SJCRH30 (cell line): ENCODE measurements around the gene IL16. TPM values are rescaled to one million over a fixed set of nuclear protein-coding genes. Genes with fewer than 3 reads are reported as not detected.

Experiments
- DNase-seq, 2 experiments: peaks; one replicate each; pipeline ENCODE4 v3.0.0-alpha.2; 2015 to 2020
- H3K27ac ChIP-seq: fragments of 250-450 bp; sonication (Bioruptor Pico); 2 replicates; pipeline ENCODE4 v1.5.1; 2020; ENCODE audit warnings: mild to moderate bottlenecking, moderate library complexity
- H3K27me3 ChIP-seq: fragments of 250-450 bp; sonication (Bioruptor Pico); 2 replicates; pipeline ENCODE4 v1.5.1; 2020; ENCODE audit warnings: mild to moderate bottlenecking, moderate library complexity
- H3K36me3 ChIP-seq: fragments of 250-450 bp; sonication (Bioruptor Pico); 2 replicates; pipeline ENCODE4 v1.5.1; 2020; ENCODE audit warnings: mild to moderate bottlenecking, moderate library complexity
- H3K4me1 ChIP-seq: fragments of 250-450 bp; sonication (Bioruptor Pico); 2 replicates; pipeline ENCODE4 v1.5.1; 2020; ENCODE audit warnings: mild to moderate bottlenecking, moderate library complexity
- H3K4me3 ChIP-seq: fragments of 250-450 bp; sonication (Bioruptor Pico); 2 replicates; pipeline ENCODE4 v1.5.1; 2020; ENCODE audit warnings: mild to moderate bottlenecking, moderate library complexity
- H3K9me3 ChIP-seq: fragments of 250-450 bp; sonication (Bioruptor Pico); replicated peaks from 2 replicates; pipeline ENCODE4 v1.5.1; 2020; ENCODE audit warnings: mild to moderate bottlenecking, moderate library complexity
- total RNA-seq: library from RNA; depleted of rRNA; stranded (reverse); fragments of >200 nt; shearing (Covaris generic); gene quantifications from 2 replicates; pipeline ENCODE4 v1.2.3, GENCODE V29; 2014

IL16 gene
- total RNA-seq, 1 experiment from 2014 or later: 0.18 TPM

- Histone ChIP-seq H3K9me3 (peaks cover under 1% of the 10 kb centered on the region; the same call in 1 of the 2 replicates), H3K4me1 (no peaks in the 10 kb centered on the region), H3K36me3 (no peaks in the 10 kb centered on the region), H3K27ac (no peak overlapping the region), H3K27me3 (no peaks in the 10 kb centered on the region), H3K4me3 (no peak overlapping the region)
- no peak for DNase-seq
These were observed 47.6 kb downstream of the IL16 start for GRCh38 chr15:81244306-81244705.

GRCh38 chr15:81253846-81254245 lies 57.2 kb downstream of the IL16 start:
- Histone ChIP-seq H3K9me3 (peaks cover 9% of the 10 kb centered on the region), H3K4me3 (no peak overlapping the region), H3K4me1 (no peaks in the 10 kb centered on the region; the same call in 1 of the 2 replicates), H3K27ac (no peak overlapping the region), H3K27me3 (no peaks in the 10 kb centered on the region), H3K36me3 (no peaks in the 10 kb centered on the region)
- DNase-seq: no peak

- Histone ChIP-seq H3K9me3 (peaks cover 7% of the 10 kb centered on the region), H3K27ac (no peak overlapping the region), H3K4me3 (no peak overlapping the region), H3K27me3 (no peaks in the 10 kb centered on the region), H3K36me3 (no peaks in the 10 kb centered on the region), H3K4me1 (no peaks in the 10 kb centered on the region; the same call in 1 of the 2 replicates)
- no peak for DNase-seq
These were observed 57.7 kb downstream of the IL16 start for GRCh38 chr15:81254277-81254915.

GRCh38 chr15:81254916-81255290 lies 58.2 kb downstream of the IL16 start:
- no peak for DNase-seq
- Histone ChIP-seq H3K4me3 (no peak overlapping the region), H3K4me1 (no peaks in the 10 kb centered on the region; the same call in 1 of the 2 replicates), H3K27me3 (no peaks in the 10 kb centered on the region), H3K36me3 (no peaks in the 10 kb centered on the region), H3K9me3 (peaks cover 2% of the 10 kb centered on the region), H3K27ac (no peak overlapping the region)

GRCh38 chr15:81255315-81255957 lies 58.8 kb downstream of the IL16 start:
- Histone ChIP-seq H3K4me3 (no peak overlapping the region), H3K27me3 (no peaks in the 10 kb centered on the region), H3K9me3 (no peaks in the 10 kb centered on the region), H3K4me1 (no peaks in the 10 kb centered on the region; the same call in 1 of the 2 replicates), H3K27ac (no peak overlapping the region), H3K36me3 (no peaks in the 10 kb centered on the region)
- DNase-seq: no peak

- no peaks in the 10 kb centered on the region for H3K9me3 ChIP-seq
- DNase-seq: no peak
- H3K4me3 ChIP-seq: no peak overlapping the region
- H3K27me3 ChIP-seq: no peaks in the 10 kb centered on the region
- H3K27ac ChIP-seq: no peak overlapping the region
- H3K36me3 ChIP-seq: no peaks in the 10 kb centered on the region
- H3K4me1 ChIP-seq: no peaks in the 10 kb centered on the region; the same call in 1 of the 2 replicates
These were observed 59.3 kb downstream of the IL16 start for GRCh38 chr15:81255958-81256320.

- no peaks in the 10 kb centered on the region for H3K27me3 ChIP-seq
- no peak overlapping the region for H3K27ac ChIP-seq
- DNase-seq: peak in 1 of 2 experiments; percentile 37
- H3K4me1 ChIP-seq: no peaks in the 10 kb centered on the region; the same call in 1 of the 2 replicates
- H3K36me3 ChIP-seq: no peaks in the 10 kb centered on the region
- H3K9me3 ChIP-seq: no peaks in the 10 kb centered on the region
- no peak overlapping the region for H3K4me3 ChIP-seq
These were observed 60.2 kb downstream of the IL16 start for GRCh38 chr15:81256916-81257315.

- H3K4me3 ChIP-seq: no peak overlapping the region
- no peak for DNase-seq
- no peaks in the 10 kb centered on the region; the same call in 1 of the 2 replicates for H3K4me1 ChIP-seq
- no peaks in the 10 kb centered on the region for H3K36me3 ChIP-seq
- no peaks in the 10 kb centered on the region for H3K27me3 ChIP-seq
- no peaks in the 10 kb centered on the region for H3K9me3 ChIP-seq
- no peak overlapping the region for H3K27ac ChIP-seq
These were observed 60.8 kb downstream of the IL16 start for GRCh38 chr15:81257435-81257834.

- no peak overlapping the region for H3K27ac ChIP-seq
- no peaks in the 10 kb centered on the region for H3K36me3 ChIP-seq
- DNase-seq: no peak
- H3K4me1 ChIP-seq: peaks cover under 1% of the 10 kb centered on the region; the same call in 1 of the 2 replicates
- no peaks in the 10 kb centered on the region for H3K27me3 ChIP-seq
- H3K4me3 ChIP-seq: no peak overlapping the region
- H3K9me3 ChIP-seq: no peaks in the 10 kb centered on the region
These were observed 61.8 kb downstream of the IL16 start for GRCh38 chr15:81258455-81258854.

- no peak for DNase-seq
- no peak overlapping the region for H3K4me3 ChIP-seq
- peaks cover 14% of the 10 kb centered on the region for H3K4me1 ChIP-seq
- H3K27me3 ChIP-seq: no peaks in the 10 kb centered on the region
- H3K27ac ChIP-seq: no peak overlapping the region
- no peaks in the 10 kb centered on the region for H3K36me3 ChIP-seq
- no peaks in the 10 kb centered on the region for H3K9me3 ChIP-seq
These were observed 63.1 kb downstream of the IL16 start for GRCh38 chr15:81259760-81260298.

GRCh38 chr15:81261172-81261811 lies 64.6 kb downstream of the IL16 start:
- Histone ChIP-seq H3K9me3 (no peaks in the 10 kb centered on the region), H3K27ac (no peak overlapping the region), H3K4me3 (no peak overlapping the region), H3K36me3 (no peaks in the 10 kb centered on the region), H3K4me1 (peaks cover 24% of the 10 kb centered on the region), H3K27me3 (no peaks in the 10 kb centered on the region)
- no peak for DNase-seq

- DNase-seq: no peak
- no peaks in the 10 kb centered on the region for H3K27me3 ChIP-seq
- H3K4me1 ChIP-seq: peaks cover 24% of the 10 kb centered on the region
- H3K27ac ChIP-seq: no peak overlapping the region
- no peaks in the 10 kb centered on the region for H3K9me3 ChIP-seq
- no peaks in the 10 kb centered on the region for H3K36me3 ChIP-seq
- H3K4me3 ChIP-seq: no peak overlapping the region
These were observed 66.8 kb downstream of the IL16 start for GRCh38 chr15:81263477-81263876.

- H3K27me3 ChIP-seq: no peaks in the 10 kb centered on the region
- no peaks in the 10 kb centered on the region for H3K9me3 ChIP-seq
- H3K36me3 ChIP-seq: no peaks in the 10 kb centered on the region
- no peak overlapping the region for H3K4me3 ChIP-seq
- H3K27ac ChIP-seq: no peak overlapping the region
- DNase-seq: peak; percentile 65 to 77
- H3K4me1 ChIP-seq: peaks cover 24% of the 10 kb centered on the region
These were observed 67.6 kb downstream of the IL16 start for GRCh38 chr15:81264072-81264857.

GRCh38 chr15:81265256-81265943 lies 68.7 kb downstream of the IL16 start:
- Histone ChIP-seq H3K27me3 (no peaks in the 10 kb centered on the region), H3K27ac (peak overlapping the region; percentile 1; the same call in 1 of the 2 replicates), H3K4me1 (peaks cover 24% of the 10 kb centered on the region), H3K36me3 (no peaks in the 10 kb centered on the region), H3K4me3 (peak overlapping the region; percentile 43), H3K9me3 (no peaks in the 10 kb centered on the region)
- peak in 1 of 2 experiments; percentile 18 for DNase-seq
